GM19372 (cell line): ENCODE data around the gene LDB2.
"Not testable (repeated sequence)": the region's sequence is repeated elsewhere in the genome, so short reads cannot be mapped to it uniquely, and the experiment has no call there.

ENCODE experiments used
- ATAC-seq: cut with Tn5 transposase; IDR thresholded peaks from one replicate; pipeline ENCODE4 v1.9.1; 2021; ENCODE audit warnings: mild to moderate bottlenecking, low read depth, moderate library complexity; ENCODE audit not compliant: unreplicated experiment

The LDB2 gene

GRCh38 chr4:16663732-16664131 lies 234.7 kb downstream of the LDB2 start:
- no peak for ATAC-seq

GRCh38 chr4:16663307-16663706 lies 235.1 kb downstream of the LDB2 start:
- ATAC-seq, result no peak

- ATAC-seq, result no peak
Observed at GRCh38 chr4:16661813-16662212, 236.6 kb downstream of the LDB2 start.

- no peak for ATAC-seq
Observed at GRCh38 chr4:16660656-16661055, 237.8 kb downstream of the LDB2 start.

GRCh38 chr4:16659694-16660093 lies 238.8 kb downstream of the LDB2 start:
- ATAC-seq, result no peak

- ATAC-seq, result no peak
Observed at GRCh38 chr4:16659079-16659478, 239.4 kb downstream of the LDB2 start.

- ATAC-seq, result no peak
Observed at GRCh38 chr4:16658183-16658582, 240.3 kb downstream of the LDB2 start.

- ATAC-seq, result no peak
Observed at GRCh38 chr4:16655111-16655510, 243.3 kb downstream of the LDB2 start.

- no peak for ATAC-seq
Observed at GRCh38 chr4:16652732-16653305, 245.6 kb downstream of the LDB2 start.

- no peak for ATAC-seq
Observed at GRCh38 chr4:16646459-16646858, 252.0 kb downstream of the LDB2 start.

- ATAC-seq, result no peak
Observed at GRCh38 chr4:16643893-16644292, 254.6 kb downstream of the LDB2 start.

- ATAC-seq, result no peak
Observed at GRCh38 chr4:16642897-16643296, 255.5 kb downstream of the LDB2 start.

- no peak for ATAC-seq
Observed at GRCh38 chr4:16641971-16642370, 256.5 kb downstream of the LDB2 start.

- ATAC-seq, result no peak
Observed at GRCh38 chr4:16636912-16637630, 261.4 kb downstream of the LDB2 start.

- ATAC-seq, result no peak
Observed at GRCh38 chr4:16636304-16636703, 262.1 kb downstream of the LDB2 start.

- ATAC-seq, result not testable (repeated sequence)
Observed at GRCh38 chr4:16629274-16629673, 269.2 kb downstream of the LDB2 start.

- ATAC-seq, result not testable (repeated sequence)
Observed at GRCh38 chr4:16628835-16629234, 269.6 kb downstream of the LDB2 start.

- ATAC-seq, result no peak
Observed at GRCh38 chr4:16627999-16628398, 270.4 kb downstream of the LDB2 start.

- no peak for ATAC-seq
Observed at GRCh38 chr4:16626945-16627344, 271.5 kb downstream of the LDB2 start.

GRCh38 chr4:16622826-16623225 lies 275.6 kb downstream of the LDB2 start:
- no peak for ATAC-seq

- no peak for ATAC-seq
Observed at GRCh38 chr4:16617435-16617834, 281.0 kb downstream of the LDB2 start.

- ATAC-seq, result no peak
Observed at GRCh38 chr4:16617011-16617410, 281.4 kb downstream of the LDB2 start.
